ENCODE data around the gene RBL2.
A peak's percentile ranks its signal among the peaks of the same experiment; 100 is the strongest.

DNA sequence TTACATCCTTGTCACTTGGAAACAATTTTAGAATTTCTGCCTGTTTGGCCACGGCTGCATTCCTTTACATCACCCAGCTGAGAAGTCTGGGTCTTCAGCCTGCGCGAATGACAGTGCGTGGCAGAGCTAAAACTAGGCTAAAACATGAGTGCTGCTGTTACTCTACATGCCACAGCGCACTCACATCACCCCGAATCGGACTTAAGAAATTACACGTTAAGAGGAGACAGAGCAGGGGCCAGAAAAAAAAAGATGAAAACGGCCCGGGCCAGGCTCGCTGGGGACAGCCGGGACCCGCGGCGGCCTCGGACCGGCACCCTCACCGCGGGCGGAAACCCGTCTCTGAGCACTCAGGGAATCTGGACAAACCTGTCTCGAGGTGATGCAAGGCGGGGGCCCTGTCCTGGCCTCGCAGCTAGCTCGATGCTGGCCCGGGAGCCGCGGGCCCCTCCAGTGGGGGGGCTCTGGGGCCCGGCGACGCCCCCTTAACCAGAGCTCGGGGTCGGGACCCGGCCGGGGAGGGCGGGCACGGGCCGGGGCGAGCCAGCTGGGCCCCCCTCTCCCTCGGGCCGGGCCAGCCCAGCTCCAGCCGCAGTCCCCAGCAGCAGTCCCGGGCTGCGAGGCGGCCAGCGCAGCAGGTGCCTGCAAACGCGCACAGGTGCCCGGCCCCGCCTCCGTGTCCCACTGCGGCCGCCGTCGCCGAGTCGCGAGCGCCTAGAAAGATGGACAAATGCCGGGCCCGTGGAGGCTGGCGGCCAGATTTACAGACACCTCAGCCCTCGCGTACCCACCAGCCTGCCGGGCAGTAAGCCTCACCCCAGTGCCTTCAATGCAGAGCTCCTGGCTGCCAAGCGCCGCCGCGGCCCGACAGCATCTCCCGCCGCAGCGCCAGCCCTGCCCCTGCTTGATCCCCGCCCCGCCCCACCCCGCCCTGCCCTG lies 68.3 kb downstream of the RBL2 start, which contains the start of gene AKTIP:
- peak; percentile 0; the same call in 1 of the 2 replicates for TF ChIP-seq SIN3A (IDR thresholded peaks at IDR 0.05; ENCODE audit: low read depth)
- TF ChIP-seq, protein P1, sequence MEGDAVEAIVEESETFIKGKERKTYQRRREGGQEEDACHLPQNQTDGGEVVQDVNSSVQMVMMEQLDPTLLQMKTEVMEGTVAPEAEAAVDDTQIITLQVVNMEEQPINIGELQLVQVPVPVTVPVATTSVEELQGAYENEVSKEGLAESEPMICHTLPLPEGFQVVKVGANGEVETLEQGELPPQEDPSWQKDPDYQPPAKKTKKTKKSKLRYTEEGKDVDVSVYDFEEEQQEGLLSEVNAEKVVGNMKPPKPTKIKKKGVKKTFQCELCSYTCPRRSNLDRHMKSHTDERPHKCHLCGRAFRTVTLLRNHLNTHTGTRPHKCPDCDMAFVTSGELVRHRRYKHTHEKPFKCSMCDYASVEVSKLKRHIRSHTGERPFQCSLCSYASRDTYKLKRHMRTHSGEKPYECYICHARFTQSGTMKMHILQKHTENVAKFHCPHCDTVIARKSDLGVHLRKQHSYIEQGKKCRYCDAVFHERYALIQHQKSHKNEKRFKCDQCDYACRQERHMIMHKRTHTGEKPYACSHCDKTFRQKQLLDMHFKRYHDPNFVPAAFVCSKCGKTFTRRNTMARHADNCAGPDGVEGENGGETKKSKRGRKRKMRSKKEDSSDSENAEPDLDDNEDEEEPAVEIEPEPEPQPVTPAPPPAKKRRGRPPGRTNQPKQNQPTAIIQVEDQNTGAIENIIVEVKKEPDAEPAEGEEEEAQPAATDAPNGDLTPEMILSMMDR (IDR thresholded peaks at IDR 0.05 in 2 of 3, conservative IDR thresholded peaks at IDR 0.05 in 1 of 3; ENCODE audit: borderline replicate concordance in 1 of 3, insufficient read depth in 1 of 3, low read depth in 2 of 3, low read length in 2 of 3): no peak
- peak; percentile 36 for TF ChIP-seq YY1 (IDR thresholded peaks at IDR 0.05; ENCODE audit: extremely low read depth, insufficient replicate concordance, low read depth, low read length)
- no peak for TF ChIP-seq ZNF274 (IDR thresholded peaks at IDR 0.05; ENCODE audit: low read depth, low read length)
- no peak; the same call in 1 of the 2 replicates for TF ChIP-seq POLR2AphosphoS5 (IDR thresholded peaks at IDR 0.05; ENCODE audit: low read depth, low read length)
